Neural crest cell (in vitro differentiated cells): ENCODE measurements around the gene ADRM1. TPM values are rescaled to one million over a fixed set of nuclear protein-coding genes. Genes with fewer than 3 reads are reported as not detected.

Experiments used
- DNase-seq: peaks from one replicate; pipeline ENCODE4 v3.0.0; 2021; ENCODE audit warnings: low read depth, mixed read lengths, low spot score
- H3K27ac Mint-ChIP-seq: one replicate; pipeline ENCODE4 v1.8.0; 2021; ENCODE audit warnings: mild to moderate bottlenecking, mixed read lengths; ENCODE audit not compliant: unreplicated experiment
- H3K27me3 Mint-ChIP-seq: 2 replicates; pipeline ENCODE4 v1.8.0; 2021; ENCODE audit warnings: low read depth, mild to moderate bottlenecking, mixed read lengths
- H3K36me3 Mint-ChIP-seq: 2 replicates; pipeline ENCODE4 v1.8.0; 2021; ENCODE audit warnings: low read depth, mild to moderate bottlenecking, mixed read lengths
- H3K4me1 Mint-ChIP-seq: 2 replicates; pipeline ENCODE4 v1.8.0; 2021; ENCODE audit warnings: mixed read lengths
- H3K4me3 Mint-ChIP-seq: one replicate; pipeline ENCODE4 v1.8.0; 2021; ENCODE audit warnings: mild to moderate bottlenecking, mixed read lengths
- H3K9me3 Mint-ChIP-seq: 2 replicates; pipeline ENCODE4 v1.8.0; 2021; ENCODE audit warnings: mixed read lengths
- total RNA-seq: library from RNA; stranded (reverse); gene quantifications from 2 replicates; pipeline ENCODE4 v1.2.1, GENCODE V29; 2021
- TF ChIP-seq, protein P1 (sequence below): fragments of 200-600 bp; sonication (generic); conservative IDR thresholded peaks from 2 replicates; pipeline ENCODE4 v1.5.0; 2021; ENCODE audit warnings: antibody characterized with exemption, mild to moderate bottlenecking

The ADRM1 gene
- total RNA-seq, 1 donor from 2014 or later = 98.8 TPM

DNA sequence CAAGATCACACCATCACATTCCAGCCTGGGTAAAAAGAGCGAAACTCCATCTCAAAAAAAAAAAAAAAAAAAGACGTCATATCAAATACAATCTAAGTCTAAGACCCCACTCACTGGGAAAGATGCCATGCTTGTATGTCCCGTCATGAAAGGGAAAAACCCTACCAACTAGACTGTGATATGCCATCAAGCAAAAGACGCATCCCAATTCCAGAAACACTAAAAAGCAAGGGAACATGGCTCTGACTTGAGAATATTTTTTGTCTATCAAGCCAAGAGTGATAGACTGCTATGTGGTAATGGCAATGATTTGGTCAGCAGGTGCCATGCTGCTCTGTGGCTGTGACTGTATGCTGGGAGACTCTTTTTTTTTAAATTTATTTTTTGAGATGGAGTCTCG is 41.3 kb downstream of the ADRM1 start:
- peaks cover 3% of the 10 kb centered on the region for H3K9me3 Mint-ChIP-seq
- H3K27ac Mint-ChIP-seq = no peak overlapping the region
- peaks cover 3% of the 10 kb centered on the region for H3K4me1 Mint-ChIP-seq
- no peaks in the 10 kb centered on the region for H3K27me3 Mint-ChIP-seq
- TF ChIP-seq, protein P1, sequence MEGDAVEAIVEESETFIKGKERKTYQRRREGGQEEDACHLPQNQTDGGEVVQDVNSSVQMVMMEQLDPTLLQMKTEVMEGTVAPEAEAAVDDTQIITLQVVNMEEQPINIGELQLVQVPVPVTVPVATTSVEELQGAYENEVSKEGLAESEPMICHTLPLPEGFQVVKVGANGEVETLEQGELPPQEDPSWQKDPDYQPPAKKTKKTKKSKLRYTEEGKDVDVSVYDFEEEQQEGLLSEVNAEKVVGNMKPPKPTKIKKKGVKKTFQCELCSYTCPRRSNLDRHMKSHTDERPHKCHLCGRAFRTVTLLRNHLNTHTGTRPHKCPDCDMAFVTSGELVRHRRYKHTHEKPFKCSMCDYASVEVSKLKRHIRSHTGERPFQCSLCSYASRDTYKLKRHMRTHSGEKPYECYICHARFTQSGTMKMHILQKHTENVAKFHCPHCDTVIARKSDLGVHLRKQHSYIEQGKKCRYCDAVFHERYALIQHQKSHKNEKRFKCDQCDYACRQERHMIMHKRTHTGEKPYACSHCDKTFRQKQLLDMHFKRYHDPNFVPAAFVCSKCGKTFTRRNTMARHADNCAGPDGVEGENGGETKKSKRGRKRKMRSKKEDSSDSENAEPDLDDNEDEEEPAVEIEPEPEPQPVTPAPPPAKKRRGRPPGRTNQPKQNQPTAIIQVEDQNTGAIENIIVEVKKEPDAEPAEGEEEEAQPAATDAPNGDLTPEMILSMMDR = no peak
- peaks cover 12% of the 10 kb centered on the region for H3K36me3 Mint-ChIP-seq
- H3K4me3 Mint-ChIP-seq = no peak overlapping the region
- no peak for DNase-seq

DNA sequence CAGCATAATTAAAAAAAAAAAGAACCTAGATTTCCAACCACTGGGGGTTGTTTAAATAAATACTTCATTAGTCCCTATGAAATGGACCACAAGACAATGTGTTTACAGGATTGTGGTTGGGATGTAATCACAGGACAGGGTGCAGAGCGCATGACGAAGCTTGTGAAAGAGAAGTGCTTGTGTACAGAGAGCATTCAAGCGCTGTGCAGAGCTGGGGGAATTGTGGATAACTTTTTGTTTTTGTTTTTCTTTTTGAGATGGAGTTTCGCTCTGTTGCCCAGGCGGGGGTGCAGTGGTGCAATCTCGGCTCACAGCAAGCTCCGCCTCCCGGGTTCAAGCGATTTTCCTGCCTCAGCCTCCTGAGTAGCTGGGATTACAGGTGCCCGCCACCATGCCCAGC is 42.0 kb downstream of the ADRM1 start:
- Mint-ChIP-seq H3K4me3 (no peak overlapping the region), H3K9me3 (peaks cover 6% of the 10 kb centered on the region), H3K27me3 (no peaks in the 10 kb centered on the region), H3K27ac (no peak overlapping the region), H3K36me3 (peaks cover 11% of the 10 kb centered on the region), H3K4me1 (peaks cover 6% of the 10 kb centered on the region)
- DNase-seq = no peak
- TF ChIP-seq, protein P1 = no peak

GRCh38 chr20:62345681-62346370 is 43.0 kb downstream of the ADRM1 start:
- no peak overlapping the region for H3K27ac Mint-ChIP-seq
- DNase-seq = no peak
- peaks cover 3% of the 10 kb centered on the region for H3K4me1 Mint-ChIP-seq
- H3K9me3 Mint-ChIP-seq = peaks cover 6% of the 10 kb centered on the region
- peaks cover 8% of the 10 kb centered on the region for H3K36me3 Mint-ChIP-seq
- TF ChIP-seq, protein P1 = no peak
- H3K27me3 Mint-ChIP-seq = no peaks in the 10 kb centered on the region
- no peak overlapping the region for H3K4me3 Mint-ChIP-seq

DNA sequence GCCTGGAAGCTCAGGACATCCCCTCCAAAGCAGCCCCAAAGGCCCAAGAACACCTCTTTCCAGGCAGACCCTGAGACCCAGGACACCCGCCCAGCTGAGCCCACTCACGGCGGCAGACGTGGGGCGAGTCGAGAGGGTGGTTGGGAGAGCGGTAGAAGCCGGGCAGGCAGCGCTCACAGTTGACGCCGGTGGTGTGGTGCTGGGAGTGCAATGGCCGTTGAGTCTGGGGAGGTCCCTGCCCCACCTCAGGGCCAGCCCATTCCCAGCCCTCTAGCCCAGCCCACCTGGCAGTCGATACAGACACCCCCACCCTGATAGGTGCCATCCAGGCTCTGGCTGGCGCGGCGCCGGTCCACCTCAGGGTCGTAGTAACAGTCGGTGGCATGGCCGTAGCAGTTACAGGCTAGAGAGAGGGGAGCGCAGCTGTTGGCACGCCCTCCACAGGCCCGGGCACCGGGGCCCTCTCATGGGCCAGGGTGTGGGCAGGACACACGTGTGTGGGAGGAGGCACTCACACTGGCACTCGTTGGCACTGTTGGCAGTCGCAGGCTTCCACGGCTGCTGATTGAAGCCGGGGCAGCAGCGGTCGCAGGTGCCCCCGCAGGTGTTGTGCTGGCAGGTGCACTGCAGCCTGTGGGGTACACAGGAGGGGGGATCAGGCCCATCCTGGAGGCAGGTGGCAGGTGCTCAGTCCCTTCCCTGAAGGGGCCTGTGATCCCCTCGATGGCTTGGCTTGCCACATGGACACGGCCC is 43.8 kb downstream of the ADRM1 start:
- no peak overlapping the region for H3K27ac Mint-ChIP-seq
- no peak overlapping the region for H3K4me3 Mint-ChIP-seq
- peaks cover 6% of the 10 kb centered on the region for H3K9me3 Mint-ChIP-seq
- DNase-seq = no peak
- H3K27me3 Mint-ChIP-seq = no peaks in the 10 kb centered on the region
- H3K36me3 Mint-ChIP-seq = peaks cover 8% of the 10 kb centered on the region
- peaks cover 3% of the 10 kb centered on the region for H3K4me1 Mint-ChIP-seq
- TF ChIP-seq, protein P1 = no peak

GRCh38 chr20:62347151-62347404 is 44.3 kb downstream of the ADRM1 start:
- H3K36me3 Mint-ChIP-seq = peaks cover 8% of the 10 kb centered on the region
- peaks cover 3% of the 10 kb centered on the region for H3K4me1 Mint-ChIP-seq
- DNase-seq = no peak
- H3K4me3 Mint-ChIP-seq = no peak overlapping the region
- H3K9me3 Mint-ChIP-seq = peaks cover 6% of the 10 kb centered on the region
- no peak overlapping the region for H3K27ac Mint-ChIP-seq
- no peaks in the 10 kb centered on the region for H3K27me3 Mint-ChIP-seq
- TF ChIP-seq, protein P1 = no peak
